ENCODE data around the gene ICA1. TPM values are rescaled to one million over a fixed set of nuclear protein-coding genes. Genes with fewer than 3 reads are reported as not detected.

ICA1 gene
- polyA plus RNA-seq, 4 donors = 32.1 to 65.5 (median 45.7) TPM

GRCh38 chr7:8216334-8216690, 45.7 kb downstream of the ICA1 start:
- H3K27ac ChIP-seq (ENCODE audit: low read depth in 1 of 3, low read length in 2 of 3) = no peak overlapping the region
- DNase-seq (no peak), FAIRE-seq (no peak)
- no peaks in the 10 kb centered on the region for H3K9me3 ChIP-seq (ENCODE audit: control insufficient read depth in 2 of 2, insufficient read depth in 1 of 2, low read depth in 1 of 2, low read length in 1 of 2)
- peaks cover 0 to 25% (median 5%) of the 10 kb centered on the region in 3 donors for H3K36me3 ChIP-seq (ENCODE audit: control insufficient read depth in 3 of 3, insufficient read depth in 2 of 3, low read depth in 1 of 3, low read length in 3 of 3)
- no peaks in the 10 kb centered on the region for H3K4me1 ChIP-seq (ENCODE audit: control insufficient read depth in 3 of 3, insufficient read depth in 2 of 3, low read depth in 1 of 3, low read length in 2 of 3)
- H3K4me3 ChIP-seq (ENCODE audit: low read depth in 1 of 3, low read length in 3 of 3) = no peak overlapping the region
- WGBS, 3 donors = 92 to 99% (median 96%) methylated on average over 3 of the region's 3 CpGs
- no peaks in the 10 kb centered on the region for H3K27me3 ChIP-seq (ENCODE audit: control insufficient read depth in 3 of 3, insufficient read depth in 3 of 3, low read length in 3 of 3)

- no peak for FAIRE-seq
Observed at GRCh38 chr7:8215648-8216333, 46.2 kb downstream of the ICA1 start.

DNA sequence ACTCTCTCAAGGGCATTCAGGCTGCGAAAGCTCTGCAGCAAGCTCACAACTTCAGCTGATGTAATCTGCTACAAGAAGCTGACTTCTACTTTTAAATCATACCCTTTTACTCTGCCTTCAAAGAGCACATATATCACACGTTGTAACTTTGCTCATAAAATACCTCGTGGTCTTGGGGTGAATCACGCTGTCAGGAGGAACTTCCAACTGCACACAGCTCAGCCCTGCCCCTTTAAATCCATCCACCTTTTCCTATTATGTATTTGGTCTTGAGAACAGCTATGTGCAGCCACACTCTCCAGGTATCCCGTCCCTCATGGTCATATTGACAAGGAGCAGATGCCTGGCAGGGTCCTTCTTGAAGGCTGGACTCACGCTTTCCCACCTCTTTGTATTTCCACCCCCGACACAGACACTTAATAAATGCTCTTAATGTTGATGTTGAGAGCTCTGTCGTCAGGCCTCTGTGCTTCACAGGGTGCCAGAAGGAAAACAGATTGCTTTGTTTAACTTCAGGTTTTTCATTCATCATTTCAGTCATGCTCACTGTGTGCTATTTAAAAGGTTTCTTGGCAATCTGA, 47.6 kb downstream of the ICA1 start:
- Histone ChIP-seq H3K27me3 (ENCODE audit: control insufficient read depth in 3 of 3, insufficient read depth in 3 of 3, low read length in 3 of 3) (no peaks in the 10 kb centered on the region), H3K36me3 (ENCODE audit: control insufficient read depth in 3 of 3, insufficient read depth in 2 of 3, low read depth in 1 of 3, low read length in 3 of 3) (peaks cover 0 to 31% (median 0%) of the 10 kb centered on the region in 3 donors), H3K27ac (ENCODE audit: low read depth in 1 of 3, low read length in 2 of 3) (no peak overlapping the region), H3K4me3 (ENCODE audit: low read depth in 1 of 3, low read length in 3 of 3) (no peak overlapping the region), H3K4me1 (ENCODE audit: control insufficient read depth in 3 of 3, insufficient read depth in 2 of 3, low read depth in 1 of 3, low read length in 2 of 3) (no peaks in the 10 kb centered on the region), H3K9me3 (ENCODE audit: control insufficient read depth in 2 of 2, insufficient read depth in 1 of 2, low read depth in 1 of 2, low read length in 1 of 2) (no peaks in the 10 kb centered on the region)
- peak in 1 of 2 donors; percentile 13 for DNase-seq
- 62 to 86% (median 71%) methylated on average over 8 of the region's 8 CpGs for whole genome bisulfite sequencing, 3 donors
- no peak for FAIRE-seq

More at GRCh38 chr7:8215648-8216333, 46.2 kb downstream of the ICA1 start:
- Histone ChIP-seq H3K4me1 (ENCODE audit: control insufficient read depth in 3 of 3, insufficient read depth in 2 of 3, low read depth in 1 of 3, low read length in 2 of 3) (no peaks in the 10 kb centered on the region), H3K27me3 (ENCODE audit: control insufficient read depth in 3 of 3, insufficient read depth in 3 of 3, low read length in 3 of 3) (no peaks in the 10 kb centered on the region), H3K27ac (ENCODE audit: low read depth in 1 of 3, low read length in 2 of 3) (no peak overlapping the region), H3K36me3 (ENCODE audit: control insufficient read depth in 3 of 3, insufficient read depth in 2 of 3, low read depth in 1 of 3, low read length in 3 of 3) (peaks cover 0 to 30% (median 5%) of the 10 kb centered on the region in 3 donors), H3K4me3 (ENCODE audit: low read depth in 1 of 3, low read length in 3 of 3) (no peak overlapping the region), H3K9me3 (ENCODE audit: control insufficient read depth in 2 of 2, insufficient read depth in 1 of 2, low read depth in 1 of 2, low read length in 1 of 2) (no peaks in the 10 kb centered on the region)
- 83 to 93% (median 87%) methylated on average over 6 of the region's 6 CpGs for WGBS, 3 donors
- DNase-seq = no peak

DNA sequence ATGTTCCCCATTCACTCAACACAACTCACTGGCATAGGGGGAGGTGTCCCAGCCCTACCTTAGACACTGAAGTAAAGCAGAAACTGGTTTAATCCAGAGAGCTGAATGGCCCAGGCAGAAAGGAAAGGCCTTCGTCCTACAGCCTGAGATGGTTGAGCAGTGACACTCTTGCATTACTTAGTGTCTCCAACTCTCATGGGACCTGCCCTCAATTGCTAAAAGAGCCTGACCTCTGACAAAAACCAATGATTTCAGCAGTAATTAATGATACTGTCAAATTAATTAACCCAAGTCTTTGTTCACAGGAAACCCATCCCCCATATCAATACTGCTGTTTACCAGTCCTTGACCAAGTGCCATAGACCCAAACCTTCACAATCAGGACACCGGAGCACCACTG, 48.6 kb downstream of the ICA1 start:
- H3K27me3 ChIP-seq (ENCODE audit: control insufficient read depth in 3 of 3, insufficient read depth in 3 of 3, low read length in 3 of 3) = no peaks in the 10 kb centered on the region
- no peak overlapping the region for H3K27ac ChIP-seq (ENCODE audit: low read depth in 1 of 3, low read length in 2 of 3)
- H3K9me3 ChIP-seq (ENCODE audit: control insufficient read depth in 2 of 2, insufficient read depth in 1 of 2, low read depth in 1 of 2, low read length in 1 of 2) = no peaks in the 10 kb centered on the region
- no peak for FAIRE-seq
- no peak overlapping the region for H3K4me3 ChIP-seq (ENCODE audit: low read depth in 1 of 3, low read length in 3 of 3)
- peaks cover 0 to 27% (median 0%) of the 10 kb centered on the region in 3 donors for H3K36me3 ChIP-seq (ENCODE audit: control insufficient read depth in 3 of 3, insufficient read depth in 2 of 3, low read depth in 1 of 3, low read length in 3 of 3)
- no peak for DNase-seq
- WGBS, 3 donors = 96 to 100% (median 97%) methylated on average over 2 of the region's 2 CpGs
- H3K4me1 ChIP-seq (ENCODE audit: control insufficient read depth in 3 of 3, insufficient read depth in 2 of 3, low read depth in 1 of 3, low read length in 2 of 3) = no peaks in the 10 kb centered on the region

DNA sequence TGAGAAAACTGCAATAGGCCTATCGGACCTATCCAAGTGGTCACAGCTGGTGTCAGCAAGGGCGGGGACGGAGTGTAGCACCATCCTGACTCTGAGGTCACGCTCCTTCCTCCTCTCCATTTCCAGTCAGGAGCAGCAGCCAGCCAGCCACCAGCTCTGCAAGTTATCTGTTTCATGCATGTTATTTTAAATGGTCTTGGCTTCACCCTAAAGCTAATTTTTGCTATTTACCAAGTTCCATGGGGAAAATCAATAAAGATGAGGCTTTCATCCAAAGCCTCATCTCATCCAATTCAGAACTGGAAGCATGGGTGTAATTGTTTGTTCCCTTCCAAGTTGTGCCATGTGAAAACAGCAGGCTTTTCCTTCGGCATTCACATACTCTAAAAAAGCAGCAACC, 49.3 kb downstream of the ICA1 start:
- Histone ChIP-seq H3K4me3 (ENCODE audit: low read depth in 1 of 3, low read length in 3 of 3) (no peak overlapping the region), H3K27ac (ENCODE audit: low read depth in 1 of 3, low read length in 2 of 3) (no peak overlapping the region), H3K9me3 (ENCODE audit: control insufficient read depth in 2 of 2, insufficient read depth in 1 of 2, low read depth in 1 of 2, low read length in 1 of 2) (no peaks in the 10 kb centered on the region), H3K36me3 (ENCODE audit: control insufficient read depth in 3 of 3, insufficient read depth in 2 of 3, low read depth in 1 of 3, low read length in 3 of 3) (peaks cover 0 to 25% (median 0%) of the 10 kb centered on the region in 3 donors), H3K27me3 (ENCODE audit: control insufficient read depth in 3 of 3, insufficient read depth in 3 of 3, low read length in 3 of 3) (no peaks in the 10 kb centered on the region), H3K4me1 (ENCODE audit: control insufficient read depth in 3 of 3, insufficient read depth in 2 of 3, low read depth in 1 of 3, low read length in 2 of 3) (no peaks in the 10 kb centered on the region)
- WGBS, 3 donors = 77 to 95% (median 85%) methylated on average over 5 of the region's 5 CpGs
- FAIRE-seq = no peak
- no peak for DNase-seq

DNA sequence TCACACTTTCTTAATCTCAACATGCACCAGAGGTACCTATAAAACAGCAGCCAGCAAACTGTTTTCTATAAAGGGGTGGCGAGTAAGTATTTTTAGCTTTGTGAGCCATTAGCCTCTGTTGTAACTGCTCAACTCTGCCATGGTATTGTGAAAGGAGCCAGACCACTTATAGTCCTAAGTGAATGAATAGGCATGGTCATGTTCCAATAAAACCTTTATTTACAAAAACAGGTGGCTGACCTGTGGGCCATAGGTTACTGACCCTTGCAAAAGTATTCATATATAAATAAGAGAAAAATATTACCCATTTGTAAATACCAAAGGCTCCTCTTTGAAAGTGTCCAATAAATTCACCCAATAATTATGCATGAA, 50.3 kb downstream of the ICA1 start:
- Histone ChIP-seq H3K27ac (ENCODE audit: low read depth in 1 of 3, low read length in 2 of 3) (no peak overlapping the region), H3K36me3 (ENCODE audit: control insufficient read depth in 3 of 3, insufficient read depth in 2 of 3, low read depth in 1 of 3, low read length in 3 of 3) (peaks cover 0 to 25% (median 0%) of the 10 kb centered on the region in 3 donors), H3K4me3 (ENCODE audit: low read depth in 1 of 3, low read length in 3 of 3) (no peak overlapping the region), H3K9me3 (ENCODE audit: control insufficient read depth in 2 of 2, insufficient read depth in 1 of 2, low read depth in 1 of 2, low read length in 1 of 2) (no peaks in the 10 kb centered on the region), H3K27me3 (ENCODE audit: control insufficient read depth in 3 of 3, insufficient read depth in 3 of 3, low read length in 3 of 3) (no peaks in the 10 kb centered on the region), H3K4me1 (ENCODE audit: control insufficient read depth in 3 of 3, insufficient read depth in 2 of 3, low read depth in 1 of 3, low read length in 2 of 3) (no peaks in the 10 kb centered on the region)
- 96 to 100% (median 97%) methylated on average over 1 of the region's 1 CpG for whole genome bisulfite sequencing, 3 donors
- no peak for FAIRE-seq
- DNase-seq = no peak

GRCh38 chr7:8210845-8211724, 50.9 kb downstream of the ICA1 start:
- no peak overlapping the region for H3K27ac ChIP-seq (ENCODE audit: low read depth in 1 of 3, low read length in 2 of 3)
- no peak overlapping the region for H3K4me3 ChIP-seq (ENCODE audit: low read depth in 1 of 3, low read length in 3 of 3)
- peaks cover 0 to 24% (median 0%) of the 10 kb centered on the region in 3 donors for H3K36me3 ChIP-seq (ENCODE audit: control insufficient read depth in 3 of 3, insufficient read depth in 2 of 3, low read depth in 1 of 3, low read length in 3 of 3)
- DNase-seq (no peak), FAIRE-seq (no peak)
- 82 to 88% (median 85%) methylated on average over 10 of the region's 10 CpGs for WGBS, 3 donors
- H3K9me3 ChIP-seq (ENCODE audit: control insufficient read depth in 2 of 2, insufficient read depth in 1 of 2, low read depth in 1 of 2, low read length in 1 of 2) = no peaks in the 10 kb centered on the region
- H3K27me3 ChIP-seq (ENCODE audit: control insufficient read depth in 3 of 3, insufficient read depth in 3 of 3, low read length in 3 of 3) = no peaks in the 10 kb centered on the region
- no peaks in the 10 kb centered on the region for H3K4me1 ChIP-seq (ENCODE audit: control insufficient read depth in 3 of 3, insufficient read depth in 2 of 3, low read depth in 1 of 3, low read length in 2 of 3)

DNA sequence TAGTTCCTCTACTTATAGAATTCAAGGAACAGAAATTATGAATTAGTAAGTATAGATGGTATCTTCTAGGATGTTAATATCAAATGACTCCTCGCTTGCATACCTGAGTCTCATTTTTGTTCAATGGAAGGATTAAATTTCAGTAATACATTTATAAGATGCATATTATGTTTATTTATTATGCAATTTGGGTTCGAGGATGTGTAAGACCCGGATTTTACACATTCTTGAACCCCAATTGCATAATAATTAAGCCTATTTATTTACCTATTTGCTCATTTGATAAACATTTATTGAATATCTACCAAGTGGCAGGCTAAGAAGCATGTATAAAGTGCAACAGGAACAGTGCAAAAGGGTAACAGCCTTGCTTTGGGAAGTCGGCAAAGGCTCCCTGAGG, 52.6 kb downstream of the ICA1 start:
- Histone ChIP-seq H3K27me3 (ENCODE audit: control insufficient read depth in 3 of 3, insufficient read depth in 3 of 3, low read length in 3 of 3) (no peaks in the 10 kb centered on the region), H3K4me3 (ENCODE audit: low read depth in 1 of 3, low read length in 3 of 3) (no peak overlapping the region), H3K9me3 (ENCODE audit: control insufficient read depth in 2 of 2, insufficient read depth in 1 of 2, low read depth in 1 of 2, low read length in 1 of 2) (no peaks in the 10 kb centered on the region), H3K27ac (ENCODE audit: low read depth in 1 of 3, low read length in 2 of 3) (no peak overlapping the region), H3K4me1 (ENCODE audit: control insufficient read depth in 3 of 3, insufficient read depth in 2 of 3, low read depth in 1 of 3, low read length in 2 of 3) (no peaks in the 10 kb centered on the region), H3K36me3 (ENCODE audit: control insufficient read depth in 3 of 3, insufficient read depth in 2 of 3, low read depth in 1 of 3, low read length in 3 of 3) (peaks cover 0 to 15% (median 0%) of the 10 kb centered on the region in 3 donors)
- DNase-seq (no peak), FAIRE-seq (no peak)
- 84 to 88% (median 87%) methylated on average over 4 of the region's 4 CpGs for WGBS, 3 donors
